GM12892 (cell line): Measurements from ENCODE around the gene RXRA.

Experiments
- POLR2A ChIP-seq: IDR thresholded peaks from 2 replicates; pipeline ENCODE4 v1.6.1; 2011; ENCODE audit warnings: low read depth, low read length, control low read depth
- POLR2AphosphoS5 ChIP-seq: IDR thresholded peaks from 2 replicates; pipeline ENCODE4 v1.6.1; 2011; ENCODE audit warnings: low read depth, low read length, control low read depth
- TAF1 ChIP-seq: IDR thresholded peaks from 2 replicates; pipeline ENCODE4 v1.6.1; 2011; ENCODE audit warnings: low read depth, mild to moderate bottlenecking, control low read depth, low read length, borderline replicate concordance

DNA sequence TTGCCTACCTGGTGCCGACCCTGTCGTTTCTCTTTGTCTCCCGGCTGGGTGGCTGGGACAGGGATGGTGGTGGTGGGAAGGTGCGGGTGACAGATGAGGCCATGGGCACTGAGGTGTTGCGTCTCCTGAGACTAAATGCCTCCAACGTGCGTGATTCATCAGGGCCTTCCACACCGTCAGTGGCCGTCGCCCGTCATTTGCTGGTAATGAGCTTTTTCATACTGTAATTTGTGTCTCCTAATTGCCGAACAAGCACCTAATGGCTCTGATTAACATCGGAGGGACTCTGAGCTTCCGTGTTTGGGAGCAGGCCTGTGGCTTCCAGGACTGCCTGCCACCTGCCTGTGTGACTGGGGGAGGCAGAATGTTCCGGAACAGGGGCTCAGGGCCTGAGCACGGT, 35.2 kb downstream of the RXRA start:
- TF ChIP-seq POLR2AphosphoS5, result no peak
- TF ChIP-seq TAF1, result no peak
- TF ChIP-seq POLR2A, result no peak
